GDM1 (cell line): Measurements from ENCODE around the gene CHAC1.
A peak's percentile ranks its signal among the peaks of the same experiment; 100 is the strongest.
"Not testable (repeated sequence)": the region's sequence is repeated elsewhere in the genome, so short reads cannot be mapped to it uniquely, and the experiment has no call there.

Experiments
- DNase-seq: peaks from one replicate; lab custom pipeline; 2025; lab: John Stamatoyannopoulos, UW

CHAC1 gene

DNA sequence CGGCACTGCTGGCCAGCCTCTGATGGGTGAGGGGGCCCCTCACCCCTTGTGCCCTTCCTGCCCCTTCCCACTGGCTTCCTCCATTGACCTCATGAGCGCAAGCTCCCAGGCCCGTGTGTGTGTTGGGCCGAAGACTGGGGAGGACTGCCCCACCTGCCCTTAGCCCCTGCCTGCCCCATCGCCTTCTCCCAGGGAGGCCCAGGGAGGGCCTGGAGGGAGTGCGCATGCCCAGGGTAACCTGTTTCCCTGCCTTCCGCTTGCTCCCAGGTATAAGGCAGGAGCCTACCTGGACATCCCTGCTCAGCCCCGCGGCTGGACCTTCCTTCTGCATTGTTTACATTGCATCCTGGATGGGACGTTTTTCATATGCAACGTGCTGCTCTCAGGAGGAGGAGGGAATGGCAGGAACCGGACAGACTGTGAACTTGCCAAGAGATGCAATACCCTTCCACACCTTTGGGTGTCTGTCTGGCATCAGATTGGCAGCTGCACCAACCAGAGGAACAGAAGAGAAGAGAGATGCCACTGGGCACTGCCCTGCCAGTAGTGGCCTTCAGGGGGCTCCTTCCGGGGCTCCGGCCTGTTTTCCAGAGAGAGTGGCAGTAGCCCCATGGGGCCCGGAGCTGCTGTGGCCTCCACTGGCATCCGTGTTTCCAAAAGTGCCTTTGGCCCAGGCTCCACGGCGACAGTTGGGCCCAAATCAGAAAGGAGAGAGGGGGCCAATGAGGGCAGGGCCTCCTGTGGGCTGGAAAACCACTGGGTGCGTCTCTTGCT is 15.3 kb upstream of the CHAC1 start:
- DNase-seq, result no peak

DNA sequence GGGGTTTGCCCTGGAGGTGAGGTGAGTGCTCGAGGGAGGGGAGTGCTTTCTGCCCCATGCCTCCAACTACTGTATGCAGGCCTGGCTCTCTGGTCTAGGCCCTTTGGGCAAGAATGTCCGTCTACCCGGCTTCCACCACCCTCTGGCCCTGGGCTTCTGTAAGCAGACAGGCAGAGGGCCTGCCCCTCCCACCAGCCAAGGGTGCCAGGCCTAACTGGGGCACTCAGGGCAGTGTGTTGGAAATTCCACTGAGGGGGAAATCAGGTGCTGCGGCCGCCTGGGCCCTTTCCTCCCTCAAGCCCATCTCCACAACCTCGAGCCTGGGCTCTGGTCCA is 14.8 kb upstream of the CHAC1 start:
- no peak for DNase-seq

DNA sequence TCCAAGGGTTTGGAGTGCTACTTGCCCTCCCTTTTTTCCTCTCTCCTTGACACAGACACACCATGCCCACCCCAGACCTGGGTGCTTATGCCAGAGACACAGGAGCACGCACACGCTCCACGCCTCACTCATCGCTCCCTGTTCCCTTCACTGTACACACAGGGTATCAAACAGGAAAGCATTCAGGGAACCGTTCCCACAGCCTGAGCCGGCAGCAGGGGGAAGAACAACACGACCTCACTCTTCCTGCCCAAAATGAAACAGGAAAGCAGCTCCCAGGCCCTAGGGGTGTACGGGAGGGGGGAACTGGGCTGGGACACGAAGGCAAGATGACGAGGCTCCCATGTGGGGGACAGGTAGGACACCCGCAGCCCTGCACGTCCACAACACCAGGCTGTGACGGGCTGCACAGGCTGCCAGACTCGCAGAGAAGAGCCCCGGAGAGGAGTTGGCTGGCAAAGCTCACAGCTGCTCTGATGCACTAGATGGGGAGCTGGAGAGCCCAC is 12.9 kb upstream of the CHAC1 start:
- peak; percentile 49 for DNase-seq

DNA sequence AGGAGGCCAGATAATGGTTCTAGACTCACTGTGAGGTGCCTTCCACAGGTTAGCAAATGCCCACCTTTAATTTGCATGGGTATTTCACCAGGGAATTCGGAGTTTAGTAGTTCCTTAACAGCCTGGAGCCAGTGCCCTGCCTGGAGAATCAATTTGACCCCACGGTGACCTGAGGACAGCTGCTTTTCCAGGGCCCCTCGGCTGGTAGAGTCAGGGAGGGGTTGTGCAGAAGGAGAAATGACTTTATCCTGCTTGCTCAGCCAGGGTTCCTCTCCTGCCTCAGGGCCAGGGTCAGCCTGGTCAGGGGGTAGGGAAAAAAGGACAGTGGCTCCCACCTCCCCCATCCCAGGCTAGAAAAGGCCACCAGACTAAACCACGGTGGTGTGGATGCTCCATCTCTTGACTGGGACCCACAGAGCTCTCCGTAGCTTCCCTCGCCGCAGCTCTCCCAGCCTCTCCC is 12.2 kb upstream of the CHAC1 start:
- DNase-seq, result no peak

DNA sequence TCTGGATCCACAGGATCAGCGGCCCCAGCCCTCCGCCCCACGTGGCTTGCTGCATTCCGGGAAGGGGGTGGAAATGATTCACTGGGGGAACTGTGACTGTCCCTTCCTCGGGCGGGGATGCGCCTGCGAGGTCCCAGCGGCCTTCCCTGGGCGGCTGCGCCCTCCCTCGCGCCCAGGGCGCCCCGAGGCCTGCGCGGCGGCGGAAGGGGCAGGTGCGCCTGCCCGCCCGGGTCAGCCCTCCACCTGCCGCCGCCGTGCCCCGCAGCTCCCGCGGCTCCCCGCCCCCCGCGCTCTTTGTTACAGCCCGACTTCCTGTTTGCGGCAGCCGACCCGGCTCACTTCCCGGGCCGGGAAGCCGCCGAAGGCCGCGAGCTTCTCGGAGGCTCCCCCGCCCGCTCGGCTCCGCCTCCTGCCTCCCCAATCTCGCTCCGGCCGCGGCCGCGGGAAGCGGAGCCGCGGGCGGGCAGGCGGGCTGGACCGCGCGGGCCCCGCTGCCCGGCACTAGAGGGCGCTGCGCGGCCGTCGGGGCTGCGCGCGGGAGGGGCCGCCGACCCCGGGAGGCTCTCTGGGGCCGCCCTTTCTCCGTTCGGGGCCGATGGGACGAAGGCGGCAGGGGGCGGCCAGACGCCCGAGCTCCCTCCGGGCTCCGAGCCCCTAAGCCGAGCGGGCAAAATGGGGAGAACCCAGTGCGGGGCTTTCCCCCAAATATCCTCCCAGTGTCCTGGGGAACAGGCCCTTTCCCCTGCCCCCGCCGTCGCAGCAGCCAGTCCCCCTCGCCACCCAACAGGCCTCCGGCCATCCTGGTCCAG is 11.5 kb upstream of the CHAC1 start:
- DNase-seq, result peak; percentile 71

DNA sequence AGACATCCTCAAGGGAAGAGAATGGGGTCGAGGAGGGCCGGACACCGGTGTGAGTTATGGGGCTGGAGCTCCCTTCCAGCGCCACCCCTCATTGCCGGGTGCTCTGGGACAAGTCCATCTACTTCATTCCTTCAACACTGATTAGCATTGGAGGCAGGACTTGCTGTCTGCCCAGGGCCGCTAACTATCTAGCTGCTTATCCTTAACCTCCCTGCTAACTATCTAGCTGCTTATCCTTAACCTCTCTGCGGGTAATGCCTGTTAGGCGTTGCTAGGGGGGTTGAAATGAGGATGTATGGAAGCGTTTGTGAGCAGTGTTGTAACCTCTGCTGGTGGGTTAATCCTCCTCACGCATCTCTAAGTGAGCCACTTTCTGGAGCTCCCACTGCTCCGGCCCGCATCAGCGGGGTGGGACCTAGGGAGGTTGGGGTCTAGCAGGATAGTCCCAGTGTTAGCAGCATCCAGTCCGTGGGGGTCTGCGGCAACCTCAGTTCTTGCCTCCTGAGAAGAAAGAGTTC is 10.9 kb upstream of the CHAC1 start:
- no peak for DNase-seq

DNA sequence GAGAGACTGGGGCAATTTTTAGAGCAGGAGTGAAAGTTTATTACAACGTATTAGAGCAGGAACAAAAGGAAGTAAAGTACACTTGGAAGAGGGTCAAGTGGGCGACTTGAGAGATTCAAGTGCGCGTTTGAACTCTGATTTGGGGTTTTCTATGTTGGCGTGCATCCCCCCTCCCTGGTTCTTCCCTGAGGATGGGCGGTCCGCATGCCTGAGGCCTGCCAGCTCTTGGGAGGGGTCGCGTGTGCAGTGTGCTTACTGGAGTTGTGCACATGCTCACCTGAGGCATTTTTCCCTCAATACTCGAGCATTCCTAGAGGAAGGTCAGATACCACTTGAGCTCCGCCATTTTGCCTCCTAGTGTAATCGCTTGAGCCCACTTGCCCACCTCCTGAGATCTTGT is 10.4 kb upstream of the CHAC1 start:
- DNase-seq, result no peak

DNA sequence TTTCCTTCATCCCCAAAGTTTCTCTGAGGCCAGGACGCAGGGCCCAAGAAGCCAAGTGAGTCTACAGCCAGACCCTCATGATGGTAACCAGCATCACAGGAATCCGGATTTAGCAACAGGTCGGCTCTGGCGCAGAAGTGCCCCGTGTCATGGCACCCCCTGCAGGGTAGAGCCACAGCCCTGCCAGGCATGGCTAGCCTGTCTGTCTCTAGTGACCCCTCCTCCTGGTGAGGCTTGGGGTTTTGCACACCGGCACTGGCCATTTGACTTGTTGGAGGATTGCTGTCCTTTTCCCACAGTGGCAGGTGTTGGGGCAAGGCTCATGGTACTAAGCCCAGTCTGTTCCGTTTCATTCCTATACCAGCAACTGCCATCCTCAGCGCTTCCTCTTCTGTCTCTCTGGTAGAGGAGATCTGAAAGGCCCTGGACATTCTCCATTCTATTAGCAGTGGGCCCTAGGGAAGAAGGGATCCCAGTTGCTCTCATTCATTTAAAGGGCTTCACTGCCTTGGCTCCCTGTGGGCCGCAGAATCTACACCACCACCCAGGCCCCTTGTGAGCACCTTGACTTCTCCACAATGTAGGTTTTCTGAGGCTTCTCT is 9.4 kb upstream of the CHAC1 start:
- DNase-seq, result no peak

DNA sequence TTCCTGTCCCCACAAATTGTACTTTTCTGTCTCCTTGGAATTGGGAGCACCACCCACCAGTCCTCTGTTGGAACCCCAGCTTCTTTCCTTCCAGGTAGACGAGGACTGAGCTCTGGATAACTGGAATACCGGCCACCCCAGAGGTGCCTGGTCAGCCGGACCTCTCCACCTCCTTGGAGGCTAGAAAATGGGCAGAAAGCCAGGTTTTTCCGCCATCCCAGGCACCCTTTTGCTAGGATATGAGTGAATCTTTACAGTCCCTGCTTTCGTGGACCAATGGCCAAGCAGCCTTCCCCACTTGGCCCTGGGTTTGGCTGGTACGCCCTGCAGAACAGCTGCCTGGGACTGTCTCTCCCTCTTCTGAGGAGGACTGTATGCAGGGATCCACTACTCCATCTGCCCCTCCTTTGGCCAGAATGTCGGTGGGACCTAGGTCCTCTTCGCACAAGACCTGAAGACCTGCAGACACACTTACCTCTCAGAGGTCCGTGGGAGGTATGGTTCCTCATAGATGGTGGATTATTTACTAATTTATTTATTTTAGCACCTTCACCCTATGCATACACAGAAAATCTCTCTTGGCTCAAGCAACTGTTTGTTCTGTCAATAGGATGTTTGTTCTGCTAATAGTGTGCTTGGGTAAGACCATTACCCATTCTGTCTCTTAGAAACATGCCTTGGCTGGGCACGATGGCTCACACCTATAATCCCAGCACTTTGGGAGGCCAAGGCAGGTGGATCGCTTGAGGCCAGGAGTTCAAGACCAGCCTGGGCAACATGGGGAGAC is 8.6 kb upstream of the CHAC1 start:
- no peak for DNase-seq

DNA sequence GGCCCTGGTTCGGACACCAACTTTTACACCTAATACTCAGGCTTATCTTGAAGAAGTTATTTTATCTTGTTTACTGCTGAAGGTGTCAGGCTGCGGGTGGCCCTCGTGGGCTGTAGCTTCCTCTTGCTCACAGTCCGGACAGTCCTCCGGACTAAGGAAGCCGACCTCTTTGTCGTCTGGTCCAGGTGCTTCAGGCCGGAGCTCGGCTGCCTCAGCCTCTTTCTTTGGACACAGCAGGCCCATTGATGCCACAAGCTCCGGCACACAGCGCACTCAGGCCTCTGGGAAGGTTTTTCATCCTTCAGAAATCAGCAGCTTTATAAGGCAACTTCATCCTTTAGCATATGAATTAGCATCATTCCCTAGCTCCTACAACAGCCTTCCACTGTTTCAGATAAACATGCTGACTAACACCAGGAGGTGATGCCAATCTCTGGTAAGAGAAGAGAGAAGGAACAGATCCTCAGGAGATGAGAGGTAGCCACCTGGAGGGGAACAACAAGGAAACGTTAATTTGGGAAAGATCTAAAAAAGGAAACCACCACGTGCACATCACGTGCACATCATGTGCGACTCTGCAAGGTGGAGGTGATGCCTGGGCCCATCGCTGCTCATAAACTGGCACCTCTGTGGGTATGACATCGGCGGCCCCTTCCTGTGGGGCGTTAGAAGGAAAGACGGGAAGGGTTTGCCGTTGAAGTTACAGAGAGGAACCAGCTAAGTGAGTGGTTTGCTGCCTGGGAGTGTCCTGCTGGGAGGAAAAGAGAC is 4.4 kb upstream of the CHAC1 start:
- no peak for DNase-seq

DNA sequence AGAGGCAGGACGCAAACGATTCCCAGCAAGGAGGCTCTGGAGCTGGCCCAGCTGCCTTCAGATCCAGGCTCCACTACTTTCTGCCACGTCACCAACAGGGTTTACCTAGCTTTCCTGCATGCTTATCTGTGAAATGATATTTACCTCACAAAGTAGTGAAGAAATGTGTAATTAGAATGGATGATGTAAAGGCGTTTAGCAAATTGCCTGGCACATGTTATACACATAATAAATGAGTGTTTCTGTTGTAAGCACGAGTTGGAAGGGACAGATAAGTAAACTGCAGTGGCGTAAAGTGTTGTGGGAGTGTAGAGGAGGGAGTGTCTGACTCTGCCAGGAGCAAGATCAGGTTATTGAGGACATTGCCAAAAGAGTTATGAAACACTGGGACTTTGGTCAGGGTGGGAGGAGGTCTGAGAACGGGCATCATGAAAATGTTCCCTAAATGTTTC is 3.5 kb upstream of the CHAC1 start:
- DNase-seq, result no peak

DNA sequence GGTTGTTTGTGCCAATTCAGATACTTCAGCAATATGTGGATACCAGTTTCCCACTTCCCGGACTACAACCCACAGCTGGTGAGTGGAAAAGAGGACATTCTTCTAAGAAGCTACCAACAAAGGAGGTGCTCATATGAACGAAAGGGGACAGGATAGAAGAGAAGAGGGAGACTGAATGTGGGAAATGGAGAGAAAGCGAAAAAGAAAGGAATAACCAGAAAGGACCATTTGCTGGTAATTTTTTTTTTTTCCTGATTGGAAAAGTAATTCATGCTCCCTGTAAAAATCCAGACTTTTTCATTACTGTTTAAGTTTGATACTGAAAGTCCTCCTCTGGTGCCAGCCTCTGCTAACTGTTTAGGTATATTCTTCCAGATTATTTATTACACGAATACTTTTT is 1.5 kb upstream of the CHAC1 start:
- no peak for DNase-seq

DNA sequence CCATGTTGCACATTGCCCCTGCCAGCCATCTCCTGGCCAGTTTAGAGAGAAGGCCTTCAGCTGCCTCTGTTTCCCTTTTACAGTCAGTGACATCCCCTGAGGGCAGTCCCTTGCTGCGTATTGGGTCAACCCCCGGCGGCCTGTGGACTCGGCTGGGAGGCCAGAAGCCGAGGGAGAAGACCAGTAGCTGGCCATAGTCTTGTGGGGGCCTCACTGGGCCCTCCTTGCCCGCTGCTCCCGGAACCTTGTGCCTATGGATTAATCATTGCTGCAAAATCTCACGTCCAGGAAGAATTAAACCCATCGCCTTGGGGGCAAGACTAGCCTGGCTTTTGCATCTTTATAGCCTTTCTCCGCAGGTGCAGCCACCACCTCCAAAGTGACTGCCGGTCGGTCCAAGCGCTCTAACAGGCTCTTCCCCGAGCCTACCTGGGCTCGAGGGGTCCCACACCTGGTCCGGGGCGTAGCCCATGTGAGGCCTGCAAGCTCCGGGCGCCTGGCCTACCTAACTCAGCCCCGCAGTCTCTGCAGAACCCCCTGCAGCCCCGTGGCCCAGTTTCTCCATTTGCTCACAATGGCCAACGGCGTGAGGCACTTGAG is 870 bp upstream of the CHAC1 start:
- DNase-seq, result no peak

DNA sequence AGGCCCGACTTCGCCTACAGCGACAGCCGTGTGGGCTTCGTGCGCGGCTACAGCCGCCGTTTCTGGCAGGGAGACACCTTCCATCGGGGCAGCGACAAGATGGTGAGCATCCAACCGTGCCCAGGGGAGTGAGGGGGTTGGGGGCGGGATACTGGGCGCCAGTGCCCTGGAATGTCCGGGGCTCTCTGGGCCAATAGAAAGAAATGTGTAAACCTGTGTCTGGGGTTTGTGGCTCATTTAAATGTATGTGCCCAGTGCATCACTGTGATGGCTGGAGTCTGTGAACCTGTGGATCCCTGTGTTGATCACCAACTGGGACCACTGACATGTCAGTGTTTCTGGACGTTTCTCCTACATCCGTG is 423 bp downstream of the CHAC1 start:
- DNase-seq, result no peak

DNA sequence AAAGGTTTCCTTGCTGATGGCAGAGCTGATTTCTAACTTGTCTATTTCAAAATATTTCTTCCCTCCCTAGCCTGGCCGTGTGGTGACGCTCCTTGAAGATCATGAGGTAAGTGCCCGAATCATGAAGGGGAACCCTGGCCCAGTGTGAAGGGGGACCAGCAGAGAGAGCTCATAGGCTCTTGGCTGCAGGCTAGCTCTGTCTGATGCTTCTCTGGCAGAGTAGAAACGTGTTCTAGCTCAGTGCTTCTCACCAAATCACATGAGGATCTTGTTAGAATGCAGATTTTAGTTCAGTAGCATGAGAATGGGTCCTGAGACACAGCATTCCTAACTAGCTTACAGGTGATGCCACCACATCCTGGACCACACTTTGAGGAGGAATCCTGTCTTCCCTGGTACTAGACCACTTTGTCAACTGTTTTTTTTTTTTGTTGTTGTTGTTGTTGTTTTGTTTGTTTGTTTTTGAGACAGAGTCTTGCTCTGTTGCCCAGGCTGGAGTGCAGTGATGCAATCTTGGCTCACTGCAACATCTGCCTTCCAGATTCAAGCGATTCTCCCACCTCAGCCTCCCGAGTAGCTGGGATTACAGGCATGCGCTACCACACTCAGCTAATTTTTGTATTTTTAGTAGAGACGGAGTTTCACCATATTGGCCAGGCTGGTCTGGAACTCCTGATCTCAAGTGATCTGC is 1.0 kb downstream of the CHAC1 start:
- DNase-seq, result not testable (repeated sequence)

DNA sequence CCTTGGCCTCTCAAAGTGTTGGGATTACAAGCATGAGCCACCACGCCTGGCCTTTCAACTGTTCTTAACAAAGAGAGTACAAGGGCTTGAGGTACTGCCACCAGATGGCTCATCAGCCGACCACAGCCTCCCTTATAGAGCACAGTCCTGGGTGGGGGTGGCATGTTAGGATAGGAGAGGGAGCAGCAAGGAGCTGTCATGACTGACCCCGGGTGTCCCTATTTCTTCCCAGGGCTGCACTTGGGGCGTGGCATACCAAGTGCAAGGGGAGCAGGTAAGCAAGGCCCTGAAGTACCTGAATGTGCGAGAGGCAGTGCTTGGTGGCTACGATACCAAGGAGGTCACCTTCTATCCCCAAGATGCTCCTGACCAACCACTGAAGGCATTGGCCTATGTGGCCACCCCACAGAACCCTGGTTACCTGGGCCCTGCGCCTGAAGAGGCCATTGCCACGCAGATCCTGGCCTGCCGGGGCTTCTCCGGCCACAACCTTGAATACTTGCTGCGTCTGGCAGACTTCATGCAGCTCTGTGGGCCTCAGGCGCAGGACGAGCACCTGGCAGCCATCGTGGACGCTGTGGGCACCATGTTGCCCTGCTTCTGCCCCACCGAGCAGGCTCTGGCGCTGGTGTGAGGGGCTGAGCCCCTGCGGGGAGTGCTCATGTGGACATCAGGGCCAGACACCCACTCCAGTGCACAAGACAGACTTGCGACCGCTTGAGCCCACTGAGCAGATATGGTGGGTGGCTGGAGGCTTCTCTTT is 2.1 kb downstream of the CHAC1 start:
- no peak for DNase-seq

DNA sequence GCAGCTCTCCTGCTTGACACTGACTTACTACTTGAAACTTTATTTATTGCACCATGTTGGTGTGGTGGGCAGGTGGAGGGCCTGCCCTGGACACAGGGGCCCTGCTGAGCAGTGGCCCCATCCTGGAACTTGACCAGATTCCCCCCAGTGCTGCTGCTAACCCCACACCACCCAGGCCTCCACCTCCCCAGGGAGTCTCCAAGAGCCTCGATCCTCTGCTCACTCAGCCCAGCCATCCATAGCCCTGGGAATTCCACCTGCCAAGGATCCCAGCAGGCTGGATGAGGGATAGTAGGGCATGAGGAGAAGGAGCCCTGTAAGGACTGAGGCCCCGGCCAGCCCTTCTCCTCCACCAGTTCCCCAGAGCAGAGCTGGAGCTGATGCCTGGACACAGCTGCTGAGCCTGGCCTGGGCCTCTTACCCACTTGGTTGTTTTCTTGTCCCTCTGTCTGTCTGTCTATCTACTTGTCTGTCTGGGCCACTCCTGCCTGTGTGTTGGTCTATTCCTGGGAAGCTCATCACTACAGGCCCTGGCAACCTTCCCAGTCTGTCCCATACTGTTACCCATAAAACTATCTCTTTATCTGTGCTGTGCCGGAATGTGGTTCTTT is 2.8 kb downstream of the CHAC1 start:
- DNase-seq, result no peak

DNA sequence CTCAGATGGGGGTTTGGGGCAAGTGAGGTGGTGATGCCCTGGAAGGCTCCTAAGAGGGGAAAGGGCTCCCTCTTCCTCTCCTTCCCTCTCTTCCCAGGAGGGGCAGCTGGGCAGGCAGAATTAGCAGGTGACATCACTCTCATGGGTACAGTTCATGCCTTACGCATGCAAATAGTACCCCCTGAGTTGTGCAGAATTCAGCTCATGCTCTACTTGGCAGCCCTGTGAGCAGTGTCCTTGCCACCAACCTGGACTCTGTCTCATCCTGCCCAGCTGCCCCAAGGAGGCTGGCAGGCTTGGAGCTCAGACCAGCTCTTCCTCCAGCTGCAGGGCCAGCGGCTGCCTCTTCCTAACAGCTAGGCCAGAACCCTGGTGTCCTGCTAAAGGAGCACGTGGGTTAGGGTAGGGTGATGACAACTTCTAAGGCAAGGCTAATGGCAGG is 3.3 kb downstream of the CHAC1 start:
- DNase-seq, result no peak

DNA sequence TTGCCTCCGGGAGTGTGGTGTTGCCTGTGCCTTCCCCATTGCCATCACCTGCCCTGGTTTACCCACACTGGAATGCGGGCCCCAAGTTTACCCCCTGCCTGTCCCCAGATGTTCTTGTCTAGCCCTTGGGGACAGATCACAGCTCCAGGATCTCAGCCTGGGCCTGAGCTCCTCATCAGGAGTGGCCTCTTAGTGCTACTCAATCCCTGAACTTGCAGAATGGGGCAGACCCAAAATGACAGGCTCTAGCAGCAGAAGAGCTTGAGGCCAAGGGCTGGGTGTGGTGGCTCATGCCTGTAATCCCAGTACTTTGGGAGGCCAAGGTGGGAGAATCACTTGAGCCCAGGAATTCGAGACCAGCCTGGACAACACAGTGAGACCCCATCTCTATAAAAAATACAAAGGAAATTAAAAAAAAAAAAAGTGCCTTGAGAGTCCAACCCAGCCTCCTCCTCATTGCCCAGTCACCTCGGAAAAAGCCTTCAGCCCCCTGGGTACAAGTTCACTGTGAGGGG is 3.8 kb downstream of the CHAC1 start:
- no peak for DNase-seq
